HG02970 (cell line): ENCODE measurements around the gene PAX7.
"Not testable (repeated sequence)": the region's sequence is repeated elsewhere in the genome, so short reads cannot be mapped to it uniquely, and the experiment has no call there.

ENCODE experiments used
- ATAC-seq: cut with Tn5 transposase; IDR thresholded peaks from one replicate; pipeline ENCODE4 v1.9.1; 2021; ENCODE audit warnings: mild to moderate bottlenecking, moderate library complexity, moderate number of reproducible peaks; ENCODE audit not compliant: unreplicated experiment, low FRiP score

The PAX7 gene

GRCh38 chr1:18748435-18748834, 117.8 kb downstream of the PAX7 start:
- ATAC-seq = no peak

- no peak for ATAC-seq
These were observed 118.9 kb downstream of the PAX7 start for GRCh38 chr1:18749569-18749968.

GRCh38 chr1:18750600-18750999, 120.0 kb downstream of the PAX7 start:
- no peak for ATAC-seq

GRCh38 chr1:18751425-18751824, 120.8 kb downstream of the PAX7 start:
- ATAC-seq = no peak

DNA sequence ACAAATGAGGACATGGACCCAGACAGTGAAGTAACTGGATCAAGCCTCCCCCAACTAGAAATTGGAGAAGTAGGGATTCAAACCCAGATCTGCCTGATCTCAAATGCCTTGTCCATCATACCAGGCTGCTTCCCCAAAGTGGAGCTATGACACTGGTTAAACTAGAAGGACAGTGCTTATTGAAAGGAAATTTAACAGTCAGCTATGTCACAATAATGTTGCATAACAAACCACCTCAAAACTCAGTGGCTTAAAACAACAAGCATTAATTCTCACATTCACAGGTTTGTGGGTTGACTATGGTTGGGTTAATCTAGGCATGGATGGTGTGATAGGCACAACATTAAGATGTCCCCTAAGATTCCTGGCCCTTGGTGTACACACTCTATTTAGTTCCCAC, 121.8 kb downstream of the PAX7 start:
- no peak for ATAC-seq

DNA sequence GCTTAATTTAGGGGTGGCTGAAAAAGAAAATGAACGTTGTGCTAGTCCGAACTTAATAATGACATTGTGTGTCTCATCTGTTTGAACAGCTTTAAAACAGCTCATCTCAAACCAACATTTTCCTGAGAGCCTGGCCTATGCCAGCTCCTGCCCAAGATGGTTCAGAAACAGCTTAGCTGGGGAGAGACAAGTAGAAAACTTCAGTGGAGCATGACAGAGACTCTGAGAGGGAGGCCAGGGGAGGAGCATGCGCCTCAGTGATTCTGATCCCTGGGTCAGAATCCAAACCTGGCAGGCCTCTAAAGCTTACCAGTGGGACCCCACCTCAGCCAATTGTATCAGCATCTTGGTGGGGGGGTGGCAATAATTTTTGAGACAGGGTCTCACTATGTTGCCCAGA, 129.5 kb downstream of the PAX7 start:
- ATAC-seq = no peak

DNA sequence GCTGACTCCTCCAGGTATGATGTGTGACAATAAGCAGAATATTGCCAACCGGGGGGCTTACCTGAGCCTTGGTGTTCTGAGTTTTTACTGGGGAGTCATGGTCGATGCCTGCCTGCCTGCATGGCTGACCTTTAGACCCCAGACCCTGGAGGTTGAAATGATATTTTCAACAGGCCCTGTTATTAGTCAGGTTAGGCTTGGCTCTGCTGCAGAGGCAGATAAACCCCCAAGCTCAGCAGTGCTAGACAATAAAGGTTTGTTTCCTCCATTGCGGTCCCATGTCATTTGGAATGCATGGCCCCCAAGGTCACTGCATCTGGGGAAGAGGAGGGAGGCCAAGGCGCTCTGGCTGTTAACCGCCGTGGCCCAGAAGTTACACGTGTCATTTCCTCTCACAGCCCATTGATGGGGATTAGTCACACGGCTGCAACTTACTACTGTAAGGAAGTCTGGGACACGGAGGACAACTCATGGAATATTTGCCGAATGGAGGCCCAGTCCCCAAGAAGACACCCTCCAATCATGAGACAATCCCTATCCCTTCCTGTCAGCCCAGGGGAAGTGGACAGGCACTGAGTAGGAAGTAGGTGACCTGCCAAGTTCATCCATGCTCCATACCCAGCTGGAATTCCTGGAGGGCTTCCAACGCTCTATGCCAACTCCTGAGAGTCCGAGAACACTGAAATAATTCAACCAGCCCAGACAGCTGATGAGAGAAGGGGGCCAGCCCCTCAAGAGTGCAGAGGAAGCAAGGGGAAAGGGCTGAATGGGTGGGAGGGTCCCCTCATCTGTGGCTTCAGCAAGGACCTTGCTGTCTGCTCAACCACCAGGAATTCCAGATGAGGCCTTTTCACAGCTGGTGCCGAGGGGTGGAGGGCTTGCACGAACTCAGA, 131.5 kb downstream of the PAX7 start:
- ATAC-seq = no peak

- ATAC-seq = no peak
These were observed 133.7 kb downstream of the PAX7 start for GRCh38 chr1:18764362-18764761.

GRCh38 chr1:18765725-18766124, 135.1 kb downstream of the PAX7 start:
- ATAC-seq = no peak

DNA sequence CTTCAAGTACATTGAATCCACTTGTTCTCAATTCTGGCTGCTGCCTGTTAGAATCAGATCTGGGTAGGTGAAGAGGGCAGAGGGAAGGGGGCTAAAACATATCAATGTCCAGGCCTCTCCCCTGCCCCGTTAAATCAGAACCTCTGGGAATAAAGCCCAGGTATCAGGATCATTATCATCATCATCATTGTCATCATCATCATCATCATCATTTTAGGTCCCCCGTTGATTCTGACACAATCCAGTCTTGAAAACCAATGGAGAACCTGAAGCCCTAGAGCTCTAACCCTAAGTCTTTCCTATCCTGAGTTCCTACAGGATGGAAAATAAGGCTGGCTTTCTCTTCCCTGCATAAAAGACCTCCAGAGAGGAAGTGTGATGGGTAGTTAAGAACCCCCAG, 135.7 kb downstream of the PAX7 start:
- ATAC-seq = no peak

DNA sequence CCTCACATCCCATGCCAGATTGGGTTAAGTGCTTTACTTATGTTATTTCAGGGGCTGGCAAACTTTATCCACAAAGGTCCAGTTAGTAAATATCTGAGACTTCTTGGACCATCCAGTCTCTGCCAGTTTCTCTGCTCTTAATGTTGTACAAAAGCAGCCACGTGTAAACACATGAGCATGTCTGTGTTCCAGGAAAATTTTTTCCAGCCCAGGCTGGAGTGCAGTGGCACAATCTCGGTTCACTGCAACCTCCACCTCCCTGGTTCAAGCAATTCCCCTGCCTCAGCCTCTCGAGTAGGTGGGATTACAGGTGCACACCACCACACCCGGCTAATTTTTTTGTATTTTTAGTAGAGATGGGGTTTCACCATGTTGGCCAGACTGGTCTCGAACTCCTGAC, 136.9 kb downstream of the PAX7 start:
- not testable (repeated sequence) for ATAC-seq

DNA sequence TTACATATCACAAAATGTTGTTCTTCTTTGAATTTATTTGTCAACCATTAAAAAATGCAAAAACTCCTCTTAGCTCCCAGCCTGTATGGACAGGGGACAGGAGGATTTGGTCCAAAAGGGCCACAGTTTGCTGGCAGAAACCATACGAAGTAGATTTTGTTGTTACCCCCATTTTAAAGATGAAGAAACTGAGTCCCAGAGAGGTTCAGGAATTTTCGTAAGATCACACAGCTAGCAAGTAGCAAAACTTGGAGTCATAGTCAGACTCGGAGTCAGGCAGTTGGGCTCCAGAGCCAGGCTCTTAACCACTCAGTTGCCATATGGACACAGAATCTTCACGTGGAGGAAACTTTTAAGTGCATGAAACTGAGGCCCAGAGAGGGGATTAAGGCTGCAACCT, 137.4 kb downstream of the PAX7 start:
- no peak for ATAC-seq

DNA sequence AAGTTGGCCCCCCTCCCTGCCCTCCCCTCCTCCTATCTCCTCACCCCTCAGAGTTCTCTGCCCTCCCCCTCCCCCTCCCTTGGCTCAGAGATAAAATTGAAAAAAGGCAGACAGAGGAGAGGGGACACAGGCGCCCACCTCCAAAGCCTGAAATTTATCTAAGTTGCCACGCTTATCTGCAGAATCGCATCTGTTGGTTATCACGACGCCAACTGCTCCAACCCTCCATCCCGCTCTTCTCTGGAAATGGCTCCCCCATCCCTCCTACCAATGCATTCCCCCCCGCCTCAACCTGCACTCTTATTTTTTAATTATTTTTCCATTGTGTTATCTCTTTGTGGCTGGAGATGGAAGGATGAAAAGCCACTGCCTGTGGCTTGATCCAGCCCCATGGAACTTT, 138.5 kb downstream of the PAX7 start:
- ATAC-seq = no peak

GRCh38 chr1:18770799-18771198, 140.2 kb downstream of the PAX7 start:
- ATAC-seq = no peak

DNA sequence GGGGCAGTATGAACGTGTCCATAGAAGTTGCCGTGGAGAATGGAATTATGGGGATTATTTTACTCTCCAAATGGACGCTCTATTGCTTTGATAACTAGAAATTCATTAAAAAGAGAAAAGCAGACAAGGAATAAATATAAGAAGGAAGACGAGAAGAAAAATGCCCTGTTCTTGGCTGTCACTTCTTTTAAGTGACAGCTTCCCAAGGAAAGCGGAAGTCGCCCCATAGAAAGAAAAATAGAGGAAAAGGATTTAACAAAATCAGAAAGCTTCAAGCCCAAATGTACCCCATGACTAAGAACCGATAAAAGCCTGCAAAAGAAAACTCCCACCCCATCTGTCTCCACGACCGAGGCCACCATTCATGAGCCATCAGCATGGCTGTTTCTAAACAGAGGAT, 143.1 kb downstream of the PAX7 start:
- ATAC-seq = no peak

DNA sequence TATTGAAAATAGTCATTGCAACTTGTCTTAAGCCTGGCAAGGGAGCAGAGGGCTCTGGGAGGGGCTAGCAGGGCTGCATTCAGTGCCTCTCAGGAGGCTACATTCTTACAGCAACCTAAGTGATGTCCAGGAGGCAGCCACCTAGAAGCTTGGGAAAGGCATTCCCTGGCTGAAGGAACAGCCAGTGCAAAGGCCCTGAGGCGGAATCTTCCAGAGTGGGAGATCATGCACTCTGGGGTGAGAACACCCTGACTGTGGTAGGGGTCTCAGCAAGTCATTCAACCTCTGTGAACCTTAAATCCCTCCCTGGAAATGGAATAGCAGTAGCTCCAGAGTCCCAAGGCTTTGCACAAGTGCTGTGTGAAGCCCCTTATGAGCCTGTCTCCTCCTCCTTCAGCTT, 144.7 kb downstream of the PAX7 start:
- ATAC-seq = no peak

GRCh38 chr1:18776777-18777176, 146.1 kb downstream of the PAX7 start:
- no peak for ATAC-seq

- no peak for ATAC-seq
These were observed 147.8 kb downstream of the PAX7 start for GRCh38 chr1:18778437-18778836.

GRCh38 chr1:18781031-18781430, 150.4 kb downstream of the PAX7 start:
- no peak for ATAC-seq

DNA sequence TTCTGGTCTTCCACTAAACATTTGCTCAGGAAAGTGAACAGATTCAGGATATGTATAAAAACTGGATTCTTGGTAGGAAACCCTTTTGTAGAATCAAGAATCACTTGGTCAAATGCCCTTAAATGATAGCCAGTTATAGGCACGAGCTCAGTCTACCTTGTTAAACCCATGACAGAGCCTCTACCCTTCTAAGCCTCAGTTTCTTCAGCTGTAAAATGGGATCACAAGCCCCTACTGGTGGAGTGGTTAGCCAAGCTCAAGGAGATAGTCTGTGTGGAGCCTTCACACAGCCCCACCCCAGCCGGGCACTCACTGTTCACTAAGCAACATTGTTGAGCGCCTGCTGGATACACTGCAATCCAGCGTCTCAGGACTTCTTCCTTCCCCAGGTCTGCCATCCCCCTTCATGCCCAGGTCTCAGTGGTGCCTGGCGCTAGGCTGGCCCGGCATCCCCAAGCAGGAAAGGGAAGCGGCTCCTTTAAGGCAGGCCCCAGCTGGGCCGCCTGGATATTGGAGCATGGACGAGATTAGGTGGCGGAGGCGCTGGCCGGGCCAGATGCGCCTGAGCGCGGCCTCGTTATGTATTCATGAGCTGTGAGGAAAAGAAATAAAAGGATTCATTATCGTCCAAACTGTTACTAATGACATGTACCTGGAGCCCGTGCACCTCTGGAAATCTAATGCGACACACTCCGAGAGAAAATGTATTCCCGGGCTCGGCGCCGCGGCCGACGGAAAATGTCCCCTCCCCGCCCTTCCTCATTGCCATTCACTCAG, 153.2 kb downstream of the PAX7 start:
- no peak for ATAC-seq

- no peak for ATAC-seq
These were observed 153.8 kb downstream of the PAX7 start for GRCh38 chr1:18784482-18784831.

- ATAC-seq = no peak
These were observed 155.5 kb downstream of the PAX7 start for GRCh38 chr1:18786149-18786548.
